Chondrocyte (in vitro differentiated cells): ENCODE results near the gene DEFB129. TPM values are rescaled to one million over a fixed set of nuclear protein-coding genes. Genes with fewer than 3 reads are reported as not detected.
A peak's percentile ranks its signal among the peaks of the same experiment; 100 is the strongest.

Experiments
- DNase-seq: peaks from one replicate; pipeline ENCODE4 v3.0.0; 2021; ENCODE audit warnings: mixed read lengths, low spot score
- H3K27ac Mint-ChIP-seq: one replicate; pipeline ENCODE4 v1.8.0; 2021; ENCODE audit warnings: mild to moderate bottlenecking, moderate library complexity, mixed read lengths; ENCODE audit not compliant: unreplicated experiment
- H3K27me3 Mint-ChIP-seq: 2 replicates; pipeline ENCODE4 v1.8.0; 2021; ENCODE audit warnings: low read depth, mixed read lengths
- H3K36me3 Mint-ChIP-seq: 2 replicates; pipeline ENCODE4 v1.8.0; 2021; ENCODE audit warnings: low read depth, mixed read lengths
- H3K4me1 Mint-ChIP-seq: 2 replicates; pipeline ENCODE4 v1.8.0; 2021; ENCODE audit warnings: low read depth, mild to moderate bottlenecking, mixed read lengths
- H3K4me3 Mint-ChIP-seq: one replicate; pipeline ENCODE4 v1.8.0; 2021; ENCODE audit warnings: mild to moderate bottlenecking, moderate library complexity, mixed read lengths; ENCODE audit not compliant: unreplicated experiment
- H3K9me3 Mint-ChIP-seq: 2 replicates; pipeline ENCODE4 v1.8.0; 2021; ENCODE audit warnings: low read depth, mixed read lengths
- total RNA-seq: library from RNA; stranded (reverse); gene quantifications from 3 replicates; pipeline ENCODE4 v1.2.1, GENCODE V29; 2021
- TF ChIP-seq, protein P1 (sequence below): fragments of 200-600 bp; sonication (generic); IDR thresholded peaks from 2 replicates; pipeline ENCODE4 v1.5.0; 2021; ENCODE audit warnings: antibody characterized with exemption, mild to moderate bottlenecking, moderate library complexity

Gene DEFB129
- total RNA-seq, 1 donor from 2014 or later, result not detected

DNA sequence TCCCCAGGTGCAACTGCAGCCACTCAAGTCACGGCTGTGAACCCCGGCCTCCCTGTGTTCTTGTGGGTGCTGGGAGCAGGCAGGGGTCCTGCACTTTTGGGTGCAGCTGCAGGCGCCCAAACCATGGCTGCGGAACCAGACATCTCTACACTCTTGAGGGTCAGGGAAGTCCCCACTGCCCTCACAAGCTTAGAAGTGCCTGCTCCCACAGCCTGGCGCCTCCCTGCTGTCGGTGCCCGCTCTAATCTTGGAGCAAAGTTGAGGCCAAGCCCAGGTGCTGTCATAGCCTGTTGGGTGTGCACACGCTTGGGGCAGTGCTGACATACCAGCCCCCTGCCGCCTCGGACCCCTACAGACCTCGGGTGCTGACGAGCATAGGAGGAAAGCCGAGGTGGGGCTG lies 36.6 kb downstream of the DEFB129 start:
- TF ChIP-seq, protein P1, sequence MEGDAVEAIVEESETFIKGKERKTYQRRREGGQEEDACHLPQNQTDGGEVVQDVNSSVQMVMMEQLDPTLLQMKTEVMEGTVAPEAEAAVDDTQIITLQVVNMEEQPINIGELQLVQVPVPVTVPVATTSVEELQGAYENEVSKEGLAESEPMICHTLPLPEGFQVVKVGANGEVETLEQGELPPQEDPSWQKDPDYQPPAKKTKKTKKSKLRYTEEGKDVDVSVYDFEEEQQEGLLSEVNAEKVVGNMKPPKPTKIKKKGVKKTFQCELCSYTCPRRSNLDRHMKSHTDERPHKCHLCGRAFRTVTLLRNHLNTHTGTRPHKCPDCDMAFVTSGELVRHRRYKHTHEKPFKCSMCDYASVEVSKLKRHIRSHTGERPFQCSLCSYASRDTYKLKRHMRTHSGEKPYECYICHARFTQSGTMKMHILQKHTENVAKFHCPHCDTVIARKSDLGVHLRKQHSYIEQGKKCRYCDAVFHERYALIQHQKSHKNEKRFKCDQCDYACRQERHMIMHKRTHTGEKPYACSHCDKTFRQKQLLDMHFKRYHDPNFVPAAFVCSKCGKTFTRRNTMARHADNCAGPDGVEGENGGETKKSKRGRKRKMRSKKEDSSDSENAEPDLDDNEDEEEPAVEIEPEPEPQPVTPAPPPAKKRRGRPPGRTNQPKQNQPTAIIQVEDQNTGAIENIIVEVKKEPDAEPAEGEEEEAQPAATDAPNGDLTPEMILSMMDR, result no peak
- H3K9me3 Mint-ChIP-seq, result no peaks in the 10 kb centered on the region
- no peak for DNase-seq
- H3K27me3 Mint-ChIP-seq, result peaks cover 23% of the 10 kb centered on the region
- H3K4me1 Mint-ChIP-seq, result peaks cover 9% of the 10 kb centered on the region
- H3K4me3 Mint-ChIP-seq, result no peak overlapping the region
- no peak overlapping the region for H3K27ac Mint-ChIP-seq
- no peaks in the 10 kb centered on the region for H3K36me3 Mint-ChIP-seq

DNA sequence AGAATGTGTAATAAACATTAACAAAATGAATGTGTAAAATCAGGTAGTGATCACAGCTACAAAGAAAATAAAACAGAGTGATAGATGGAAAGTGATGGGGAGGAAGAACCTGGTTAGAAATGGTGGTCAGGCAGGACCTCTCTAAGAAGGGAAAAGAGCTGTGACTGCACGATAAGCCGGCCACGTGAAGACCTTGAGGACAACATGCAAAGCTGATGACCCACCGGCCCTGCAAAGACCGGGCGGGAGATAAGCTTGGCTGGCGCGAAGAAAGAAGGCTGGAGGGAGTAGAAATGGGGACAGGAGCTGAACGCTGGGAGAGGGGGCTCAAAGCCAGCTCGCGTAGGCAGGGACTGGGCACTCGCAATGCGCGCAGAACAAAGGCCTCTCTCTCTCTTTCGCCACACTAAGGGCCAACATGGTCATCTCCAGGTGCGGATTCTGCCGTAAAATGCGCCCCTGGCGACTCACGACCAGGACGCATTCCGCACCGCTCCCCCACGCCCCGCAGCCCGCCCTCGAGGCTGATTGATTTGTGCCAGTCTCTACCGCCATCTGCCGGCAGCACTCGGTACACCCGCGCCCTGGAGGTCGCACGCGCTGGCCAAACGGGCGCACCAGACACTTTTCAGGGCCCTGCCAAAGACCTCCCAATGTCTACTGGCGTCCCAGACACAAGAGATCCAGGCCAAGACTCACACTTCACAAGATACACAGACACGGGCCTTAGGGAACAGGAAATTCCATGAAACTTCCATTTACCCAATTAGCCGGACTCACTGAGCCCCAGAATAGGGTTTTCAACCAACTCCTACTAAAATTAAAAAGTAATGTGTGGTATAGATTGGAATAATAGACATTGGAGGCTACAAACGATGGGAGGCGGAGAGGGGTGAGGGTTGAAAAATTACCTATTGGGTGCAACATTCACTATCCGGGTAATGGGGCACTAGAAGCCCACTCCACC lies 39.8 kb downstream of the DEFB129 start:
- H3K9me3 Mint-ChIP-seq, result no peaks in the 10 kb centered on the region
- H3K27ac Mint-ChIP-seq, result peak overlapping the region; percentile 62
- TF ChIP-seq, protein P1, result peak; percentile 99
- H3K27me3 Mint-ChIP-seq, result peaks cover 11% of the 10 kb centered on the region
- DNase-seq, result no peak
- H3K36me3 Mint-ChIP-seq, result no peaks in the 10 kb centered on the region
- H3K4me3 Mint-ChIP-seq, result peak overlapping the region; percentile 77
- H3K4me1 Mint-ChIP-seq, result peaks cover 9% of the 10 kb centered on the region

DNA sequence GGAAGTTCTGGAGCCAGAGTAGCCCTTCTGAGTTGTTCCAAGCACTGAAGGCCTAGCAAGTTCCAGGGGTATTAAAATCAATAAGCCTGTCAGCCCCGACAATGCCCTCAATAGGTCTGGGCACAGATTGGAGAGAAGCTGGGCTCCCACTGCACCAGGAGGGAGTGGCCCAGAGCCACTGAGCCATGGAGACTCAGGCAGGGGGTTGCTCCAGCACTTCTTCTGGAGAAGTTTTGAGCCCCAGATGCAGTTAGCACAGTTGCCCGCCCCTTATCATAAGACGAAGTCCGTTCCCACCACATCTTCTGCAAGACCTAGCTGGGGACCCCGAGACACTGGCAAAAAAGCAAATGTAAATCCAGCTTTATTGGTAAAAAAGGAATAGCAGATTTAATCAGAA lies 43.5 kb downstream of the DEFB129 start:
- no peaks in the 10 kb centered on the region for H3K9me3 Mint-ChIP-seq
- H3K36me3 Mint-ChIP-seq, result peaks cover 3% of the 10 kb centered on the region
- H3K4me1 Mint-ChIP-seq, result peaks cover 9% of the 10 kb centered on the region
- H3K27me3 Mint-ChIP-seq, result no peaks in the 10 kb centered on the region
- DNase-seq, result no peak
- no peak overlapping the region for H3K4me3 Mint-ChIP-seq
- H3K27ac Mint-ChIP-seq, result no peak overlapping the region
- TF ChIP-seq, protein P1, result no peak

DNA sequence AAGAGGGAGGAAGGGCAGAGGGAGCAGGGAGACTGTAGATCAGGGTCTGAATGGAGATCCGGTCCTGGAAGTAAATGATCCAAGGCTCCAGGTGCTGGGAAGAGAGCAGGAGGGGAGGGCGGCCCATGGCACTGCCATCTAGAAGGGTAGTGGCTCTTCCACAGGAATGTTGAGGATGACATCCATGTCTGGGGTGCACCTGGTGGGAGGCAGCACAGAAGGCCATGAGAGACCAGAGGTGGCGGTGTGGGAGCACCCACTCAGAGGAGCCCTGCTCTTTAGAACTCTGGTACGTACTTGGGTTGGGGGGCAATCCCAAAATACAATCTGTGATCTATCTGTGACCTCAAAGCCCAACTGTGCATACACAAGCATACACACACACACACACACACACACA lies 44.0 kb downstream of the DEFB129 start:
- H3K4me1 Mint-ChIP-seq, result peaks cover 9% of the 10 kb centered on the region
- H3K27ac Mint-ChIP-seq, result no peak overlapping the region
- H3K27me3 Mint-ChIP-seq, result no peaks in the 10 kb centered on the region
- DNase-seq, result no peak
- H3K4me3 Mint-ChIP-seq, result no peak overlapping the region
- no peaks in the 10 kb centered on the region for H3K9me3 Mint-ChIP-seq
- TF ChIP-seq, protein P1, result no peak
- peaks cover 7% of the 10 kb centered on the region for H3K36me3 Mint-ChIP-seq

DNA sequence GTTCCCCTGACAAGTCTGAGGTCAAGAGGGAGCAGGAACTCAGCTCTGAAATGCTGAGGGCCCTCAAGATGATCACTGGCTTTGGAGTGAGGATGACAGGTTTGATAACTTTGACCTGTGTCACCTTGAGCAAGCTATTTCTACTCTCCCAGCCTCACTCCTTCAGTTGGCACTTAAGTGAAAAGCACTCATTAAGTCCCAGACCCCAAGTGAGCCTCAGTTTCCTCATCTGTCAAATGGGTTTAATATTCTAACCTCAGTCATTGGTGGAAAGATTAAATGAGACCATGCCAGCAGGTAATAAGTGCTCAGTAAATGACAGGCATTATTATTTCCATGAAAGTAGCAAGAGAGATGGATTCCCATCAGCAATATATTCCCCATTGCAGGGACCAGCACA lies 44.5 kb downstream of the DEFB129 start:
- no peak overlapping the region for H3K27ac Mint-ChIP-seq
- no peak for DNase-seq
- H3K4me3 Mint-ChIP-seq, result no peak overlapping the region
- H3K27me3 Mint-ChIP-seq, result no peaks in the 10 kb centered on the region
- H3K4me1 Mint-ChIP-seq, result peaks cover 7% of the 10 kb centered on the region
- TF ChIP-seq, protein P1, result no peak
- no peaks in the 10 kb centered on the region for H3K9me3 Mint-ChIP-seq
- peaks cover 11% of the 10 kb centered on the region for H3K36me3 Mint-ChIP-seq
